VCaP (cell line): ENCODE data around the gene FOXA2.

Experiments
- H3K27ac ChIP-seq: fragments of 450-650 bp; 2 replicates; pipeline ENCODE4 v1.5.1; 2017
- TF ChIP-seq, protein P1 (sequence below): fragments of 450-650 bp; conservative IDR thresholded peaks from 2 replicates; pipeline ENCODE4 v1.5.1; 2017; ENCODE audit warnings: mild to moderate bottlenecking, moderate library complexity

The FOXA2 gene

DNA sequence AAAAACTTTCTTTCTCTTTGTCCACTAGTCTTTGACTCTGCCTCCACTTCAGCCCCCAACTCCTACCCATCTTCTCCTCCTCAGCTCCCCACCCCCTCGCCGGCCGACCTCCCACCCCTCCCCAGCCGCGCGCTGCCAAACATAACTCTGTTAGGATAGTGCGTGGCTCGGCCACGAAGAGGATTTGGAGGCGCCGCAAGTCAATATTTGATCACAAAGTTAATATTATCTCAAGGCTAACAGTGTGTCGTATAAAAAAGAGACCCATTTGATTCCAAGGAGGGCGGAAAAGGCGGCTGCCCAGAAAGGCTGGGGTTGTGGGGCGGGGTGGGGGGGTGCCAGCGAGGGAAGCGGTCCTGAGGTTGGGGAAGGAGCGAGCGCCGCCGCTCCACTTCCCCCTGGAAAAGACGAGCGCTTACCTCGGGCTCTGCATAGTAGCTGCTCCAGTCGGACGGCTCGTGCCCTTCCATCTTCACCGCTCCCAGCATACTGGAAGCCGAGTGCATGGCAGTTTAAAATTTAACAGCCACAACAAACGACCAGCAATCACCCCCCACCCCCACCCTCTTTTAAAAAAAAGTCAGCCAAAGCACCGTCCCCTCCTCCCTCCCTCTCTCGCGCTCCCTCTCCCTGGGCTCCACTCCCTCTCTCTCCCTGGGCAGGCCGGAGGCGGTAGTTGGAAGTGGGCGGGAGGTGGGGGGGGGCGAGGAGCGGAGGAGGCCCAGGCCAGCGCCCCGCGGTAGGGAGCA lies 425 bp downstream of the FOXA2 start:
- no peak overlapping the region for H3K27ac ChIP-seq
- TF ChIP-seq, protein P1, sequence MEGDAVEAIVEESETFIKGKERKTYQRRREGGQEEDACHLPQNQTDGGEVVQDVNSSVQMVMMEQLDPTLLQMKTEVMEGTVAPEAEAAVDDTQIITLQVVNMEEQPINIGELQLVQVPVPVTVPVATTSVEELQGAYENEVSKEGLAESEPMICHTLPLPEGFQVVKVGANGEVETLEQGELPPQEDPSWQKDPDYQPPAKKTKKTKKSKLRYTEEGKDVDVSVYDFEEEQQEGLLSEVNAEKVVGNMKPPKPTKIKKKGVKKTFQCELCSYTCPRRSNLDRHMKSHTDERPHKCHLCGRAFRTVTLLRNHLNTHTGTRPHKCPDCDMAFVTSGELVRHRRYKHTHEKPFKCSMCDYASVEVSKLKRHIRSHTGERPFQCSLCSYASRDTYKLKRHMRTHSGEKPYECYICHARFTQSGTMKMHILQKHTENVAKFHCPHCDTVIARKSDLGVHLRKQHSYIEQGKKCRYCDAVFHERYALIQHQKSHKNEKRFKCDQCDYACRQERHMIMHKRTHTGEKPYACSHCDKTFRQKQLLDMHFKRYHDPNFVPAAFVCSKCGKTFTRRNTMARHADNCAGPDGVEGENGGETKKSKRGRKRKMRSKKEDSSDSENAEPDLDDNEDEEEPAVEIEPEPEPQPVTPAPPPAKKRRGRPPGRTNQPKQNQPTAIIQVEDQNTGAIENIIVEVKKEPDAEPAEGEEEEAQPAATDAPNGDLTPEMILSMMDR: no peak

DNA sequence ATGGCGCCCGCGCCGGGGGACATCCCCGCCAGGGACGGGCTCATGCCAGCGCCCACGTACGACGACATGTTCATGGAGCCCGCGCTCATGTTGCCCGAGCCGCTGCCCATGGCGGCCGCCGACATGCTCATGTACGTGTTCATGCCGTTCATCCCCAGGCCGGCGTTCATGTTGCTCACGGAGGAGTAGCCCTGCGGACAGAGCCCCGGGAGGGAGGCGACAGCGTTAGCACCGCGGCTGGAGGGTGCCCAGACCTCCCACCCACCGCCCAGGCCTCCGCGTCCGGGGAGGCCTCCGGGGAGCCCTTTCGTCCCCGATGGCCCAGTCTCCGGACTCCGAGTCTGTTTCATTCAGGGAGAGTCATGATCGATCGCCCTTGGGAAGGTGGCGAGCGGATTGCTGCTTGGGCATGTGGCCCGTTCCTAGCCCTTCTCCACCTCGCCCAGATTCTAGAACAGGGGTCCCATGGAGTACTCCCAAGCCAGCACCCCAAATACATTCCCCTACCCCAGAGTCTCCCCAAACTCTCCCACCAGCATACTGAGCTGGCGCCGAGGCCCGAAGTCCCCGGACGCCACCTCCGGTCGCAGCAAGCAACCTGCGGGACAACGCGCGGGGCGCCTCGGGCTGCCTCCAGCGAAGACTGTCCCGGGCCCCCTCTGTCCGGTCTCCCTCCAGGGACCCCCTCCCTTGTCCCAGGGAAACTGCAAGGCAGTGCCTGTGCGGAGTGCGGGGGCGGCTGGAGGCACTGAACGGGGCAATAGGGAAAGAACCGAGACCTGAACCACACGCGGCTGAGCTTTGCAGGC lies 1.2 kb downstream of the FOXA2 start:
- TF ChIP-seq, protein P1: no peak
- no peak overlapping the region for H3K27ac ChIP-seq

DNA sequence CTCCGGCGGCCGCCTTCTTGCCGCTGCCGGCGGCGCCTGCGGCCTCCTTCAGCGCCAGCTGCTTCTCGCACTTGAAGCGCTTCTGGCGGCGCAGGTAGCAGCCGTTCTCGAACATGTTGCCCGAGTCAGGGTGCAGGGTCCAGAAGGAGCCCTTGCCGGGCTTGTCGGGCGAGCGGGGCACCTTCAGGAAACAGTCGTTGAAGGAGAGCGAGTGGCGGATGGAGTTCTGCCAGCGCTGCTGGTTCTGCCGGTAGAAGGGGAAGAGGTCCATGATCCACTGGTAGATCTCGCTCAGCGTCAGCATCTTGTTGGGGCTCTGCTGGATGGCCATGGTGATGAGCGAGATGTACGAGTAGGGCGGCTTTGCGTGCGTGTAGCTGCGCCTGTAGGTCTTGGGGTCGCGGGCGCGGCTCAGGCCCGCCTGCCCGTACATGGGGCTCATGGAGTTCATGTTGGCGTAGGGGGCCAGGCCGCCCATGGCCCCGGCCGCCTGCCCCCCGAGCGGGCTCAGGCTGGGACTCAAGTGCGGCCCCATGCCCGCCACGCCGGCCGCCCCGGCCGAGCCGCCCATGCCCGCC lies 1.9 kb downstream of the FOXA2 start:
- TF ChIP-seq, protein P1: no peak
- H3K27ac ChIP-seq: no peak overlapping the region

DNA sequence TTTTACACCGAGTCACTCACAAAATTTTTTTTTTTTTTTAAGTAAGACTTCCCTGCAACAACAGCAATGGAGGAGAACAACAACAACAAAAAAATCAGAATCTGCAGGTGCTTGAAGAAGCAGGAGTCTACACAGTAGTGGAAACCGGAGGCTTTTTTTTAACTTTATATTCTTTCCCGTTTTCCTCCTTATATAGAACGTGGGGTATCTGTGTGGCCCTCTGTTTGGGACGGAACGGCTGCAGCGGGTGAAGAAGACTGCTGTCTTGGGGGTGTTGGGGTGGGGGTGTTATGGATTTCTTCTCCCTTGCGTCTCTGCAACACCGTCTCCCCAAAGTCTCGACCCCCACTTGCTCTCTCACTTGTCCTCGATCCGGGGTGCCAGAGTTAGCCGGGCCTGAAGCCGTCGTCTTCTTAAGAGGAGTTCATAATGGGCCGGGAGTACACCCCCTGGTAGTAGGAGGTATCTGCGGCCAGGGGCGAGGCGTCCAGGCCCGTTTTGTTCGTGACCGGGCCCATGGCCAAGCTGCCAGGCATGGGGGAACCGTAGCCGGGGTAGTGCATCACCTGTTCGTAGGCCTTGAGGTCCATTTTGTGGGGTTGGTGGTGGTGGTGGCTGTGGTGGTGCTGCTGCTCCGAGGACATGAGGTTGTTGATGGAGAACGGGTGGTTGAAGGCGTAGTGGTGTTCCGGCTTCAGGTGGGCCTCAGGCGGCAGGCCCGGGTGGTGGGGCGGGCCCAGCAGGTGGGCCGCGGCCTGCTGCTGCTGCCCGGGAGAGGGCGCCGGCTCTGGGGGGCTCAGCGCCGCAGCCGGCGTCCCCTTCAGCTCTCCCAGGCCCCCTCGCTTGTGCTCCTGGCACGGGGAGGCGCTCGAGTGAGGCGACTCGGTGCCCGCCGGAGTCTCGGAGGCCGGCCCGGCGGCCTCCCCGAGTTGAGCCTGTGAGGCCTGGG lies 2.7 kb downstream of the FOXA2 start:
- no peak overlapping the region for H3K27ac ChIP-seq
- TF ChIP-seq, protein P1: no peak

DNA sequence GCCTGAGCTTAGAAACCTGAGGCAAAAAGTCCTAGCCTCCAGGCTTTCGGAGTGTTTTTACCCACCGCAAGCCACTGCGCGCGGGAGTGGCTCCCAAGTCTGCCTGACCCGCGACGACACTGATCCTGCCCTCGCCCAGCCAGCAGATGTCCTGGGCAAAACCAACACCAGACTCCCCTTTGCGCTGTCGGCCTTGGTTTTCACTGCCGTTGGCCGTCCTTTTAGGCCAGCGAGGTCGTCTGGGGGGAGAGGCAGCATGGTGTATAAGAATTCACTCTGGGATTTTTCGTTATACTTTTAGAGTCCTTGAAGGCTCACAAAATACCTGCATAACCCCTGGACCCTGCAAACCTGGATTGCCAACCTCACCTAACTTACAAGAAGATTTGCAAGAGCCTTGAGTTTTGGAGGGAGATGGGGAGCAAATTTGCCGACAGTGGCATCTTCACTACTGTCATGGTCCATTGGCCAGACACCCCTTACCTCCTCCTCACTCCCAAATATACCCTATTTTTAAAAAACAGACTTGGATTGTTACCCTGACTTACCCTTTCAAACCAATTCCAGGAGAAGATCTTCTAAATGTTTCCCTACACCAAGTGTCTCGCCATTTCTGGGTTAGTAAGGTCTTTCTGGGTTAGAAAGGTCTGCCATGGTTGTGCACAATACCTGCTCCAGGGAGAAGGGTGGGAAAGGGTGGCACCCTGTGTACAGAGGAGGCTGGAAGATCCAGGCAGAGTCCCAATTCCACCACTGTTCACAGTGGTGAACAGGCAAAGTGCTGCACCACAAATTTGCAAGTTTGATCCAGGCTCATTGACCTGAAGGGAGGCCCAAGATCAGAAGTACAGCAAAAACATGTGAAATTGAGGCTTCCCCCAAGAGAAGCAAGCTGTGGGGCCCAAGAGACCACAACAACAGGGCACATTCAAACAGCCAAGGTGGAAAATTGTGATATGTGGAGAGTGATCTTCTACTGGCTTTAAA lies 4.4 kb downstream of the FOXA2 start:
- TF ChIP-seq, protein P1: no peak
- H3K27ac ChIP-seq: no peak overlapping the region

DNA sequence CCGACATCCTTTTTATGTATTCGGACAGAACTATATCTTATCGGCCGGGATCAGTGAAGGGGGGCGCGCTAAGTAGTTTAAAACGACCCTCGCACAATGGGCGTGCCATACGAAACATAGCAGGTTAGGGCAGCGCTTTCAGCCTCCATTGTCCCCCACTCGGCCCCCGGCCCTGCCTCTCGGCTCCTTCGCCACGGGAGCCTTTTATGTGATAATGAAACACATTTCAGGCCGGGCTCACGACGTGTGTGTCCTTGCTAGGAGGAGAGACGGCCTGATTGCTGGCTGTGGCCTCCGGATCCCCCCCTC lies 5.3 kb downstream of the FOXA2 start:
- TF ChIP-seq, protein P1: no peak
- no peak overlapping the region for H3K27ac ChIP-seq
